Muscle of arm (tissue), 12 donors: ENCODE data around the gene DNAH11. TPM values are rescaled to one million over a fixed set of nuclear protein-coding genes. Genes with fewer than 3 reads are reported as not detected.

ENCODE experiments used
- polyA plus RNA-seq, 12 donors: library from polyadenylated mRNA; unstranded; fragments of 120-200 nt; gene quantifications; one replicate each; pipeline ENCODE4 v1.2.1, GENCODE V29; 2013; ENCODE audit not compliant: insufficient read length in 12 of 12

DNAH11 gene
- polyA plus RNA-seq, 12 donors = 0.12 to 1.7 (median 0.93) TPM; not detected in 2

Other genes starting within 250 kb of the DNAH11 start
- gene SP4, start 115.0 kb upstream of the DNAH11 start, polyA plus RNA-seq = 1 to 10 TPM in 11 of 12 donors, not detected in 1; 3.8 to 8.8 (median 7.2) TPM